HG02852 (cell line): ENCODE data around the gene FHIT.

ENCODE experiments used
- ATAC-seq: cut with Tn5 transposase; IDR thresholded peaks from one replicate; pipeline ENCODE4 v1.9.1; 2021; ENCODE audit warnings: mild to moderate bottlenecking, moderate library complexity; ENCODE audit not compliant: unreplicated experiment

The FHIT gene

DNA sequence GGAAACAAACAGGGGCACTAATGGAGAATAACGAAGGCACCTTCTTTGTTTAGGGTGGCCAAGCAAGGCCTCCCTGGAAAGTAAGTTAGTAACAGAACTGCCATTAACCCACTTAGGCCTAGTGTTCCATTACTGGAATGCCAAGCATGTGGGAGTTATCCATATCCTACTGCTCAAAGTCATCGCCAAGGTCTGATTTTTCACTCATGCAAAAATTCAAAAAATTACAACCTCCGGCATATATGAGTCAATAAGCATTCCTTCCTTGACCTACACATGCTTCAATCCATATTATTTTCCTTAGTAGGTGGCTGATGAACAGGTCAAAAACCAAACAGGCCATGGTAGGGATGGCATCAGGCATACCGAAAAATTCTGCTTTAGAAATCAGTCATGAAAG lies 1097.2 kb downstream of the FHIT start:
- ATAC-seq, result no peak

DNA sequence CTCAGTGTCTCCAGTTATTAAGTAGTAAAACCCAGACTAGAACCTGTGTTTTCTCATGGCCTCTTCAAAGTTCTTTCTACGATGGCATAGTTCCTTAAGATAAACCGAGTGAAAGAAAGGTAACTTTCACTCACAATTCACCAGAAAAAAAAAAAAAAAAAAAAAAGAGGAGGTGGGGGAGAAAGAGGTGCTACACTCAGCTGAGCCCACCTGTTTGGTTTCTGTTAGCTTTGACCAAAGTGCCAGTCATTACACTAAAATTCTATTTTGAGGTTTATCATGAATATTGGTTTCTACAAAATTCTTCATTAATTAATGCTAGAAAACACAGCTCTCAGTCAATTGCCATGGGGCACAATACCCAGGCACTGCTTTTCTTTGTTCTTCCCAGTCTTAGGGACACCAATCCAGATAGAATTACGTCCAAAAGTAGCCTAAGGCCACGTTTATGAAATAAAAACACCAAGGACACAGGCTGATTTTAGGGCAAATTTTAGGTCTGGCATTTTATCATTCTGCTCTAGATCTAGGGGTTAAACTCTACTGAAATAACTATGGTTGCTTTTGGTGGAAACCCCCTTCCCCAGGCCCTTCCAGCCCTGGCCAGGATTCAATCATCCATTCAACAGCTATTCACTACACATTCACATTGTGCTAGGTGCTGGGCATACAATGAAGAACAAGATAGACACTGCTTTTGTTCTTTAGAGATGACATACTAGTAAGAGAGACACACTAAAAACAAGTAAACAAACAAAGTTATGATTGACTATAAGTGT lies 1097.8 kb downstream of the FHIT start:
- ATAC-seq, result no peak

DNA sequence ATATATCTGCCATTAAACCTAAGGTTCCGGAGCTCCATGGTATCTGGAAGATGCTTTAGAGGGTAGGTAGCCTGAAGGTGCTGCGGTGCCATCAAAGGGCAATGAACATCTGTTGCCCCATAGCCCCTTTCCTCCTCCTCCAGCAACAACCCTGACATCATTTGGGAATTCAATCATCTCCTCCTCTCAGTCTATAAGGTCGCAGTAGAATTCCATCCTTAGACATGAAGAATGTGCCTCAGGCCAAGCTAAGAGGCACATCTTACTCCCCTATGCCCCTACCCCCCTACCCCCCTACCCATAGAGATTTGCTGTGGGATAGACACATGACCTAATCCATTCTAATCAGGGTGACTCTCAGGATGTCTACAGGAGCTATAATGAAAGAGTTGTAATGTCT lies 1101.8 kb downstream of the FHIT start:
- no peak for ATAC-seq

DNA sequence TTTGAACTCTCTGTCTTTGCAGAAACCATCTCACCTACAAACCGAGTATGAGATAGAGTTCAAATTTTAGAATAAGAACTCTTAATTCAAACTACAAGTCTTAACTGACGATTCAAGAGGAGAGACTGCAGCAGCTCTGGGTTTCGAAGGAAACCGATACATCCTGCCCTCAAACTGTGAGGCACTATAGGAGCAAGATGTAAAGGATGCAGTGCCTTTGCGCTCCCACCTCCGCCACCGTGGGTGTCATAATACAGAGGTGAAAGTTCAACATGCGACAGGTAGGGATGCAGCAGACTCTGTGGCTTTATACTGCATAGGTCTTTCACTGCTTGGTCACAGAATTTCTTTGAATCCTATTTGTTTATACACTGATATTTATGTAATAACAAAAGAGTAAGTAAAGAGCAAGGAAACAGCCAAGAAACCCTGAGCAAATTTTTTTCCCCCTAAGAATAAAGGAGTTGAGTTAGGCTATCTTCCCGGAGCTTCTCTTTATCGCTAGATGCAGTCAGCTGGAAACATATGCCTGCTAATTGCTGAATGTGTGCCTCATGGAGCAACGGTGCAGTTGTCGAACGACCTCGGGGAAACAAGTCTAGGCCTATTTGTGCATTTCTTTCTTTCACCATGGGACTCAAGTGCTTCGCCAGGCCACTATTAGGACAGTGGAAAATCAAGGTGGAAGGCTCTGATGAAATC lies 1103.9 kb downstream of the FHIT start:
- ATAC-seq, result no peak

DNA sequence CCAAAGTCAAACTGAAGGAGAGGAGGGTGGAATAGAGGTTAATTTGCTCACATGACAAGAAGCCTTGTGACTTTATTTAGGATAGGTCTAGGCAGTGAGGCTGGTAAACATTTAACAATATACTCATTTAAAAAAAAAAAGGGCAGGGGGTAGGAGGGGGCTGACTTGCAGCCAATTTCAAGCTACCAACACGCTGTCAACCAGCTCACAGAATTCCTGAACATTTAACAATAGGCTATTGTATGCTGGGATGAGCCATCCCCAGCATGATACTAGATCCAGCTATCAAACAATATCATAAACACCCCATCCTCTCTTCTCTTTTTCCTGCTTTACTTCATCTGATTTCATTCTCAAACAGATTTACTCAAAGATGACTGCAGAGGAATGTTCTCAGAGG lies 1105.1 kb downstream of the FHIT start:
- ATAC-seq, result no peak

DNA sequence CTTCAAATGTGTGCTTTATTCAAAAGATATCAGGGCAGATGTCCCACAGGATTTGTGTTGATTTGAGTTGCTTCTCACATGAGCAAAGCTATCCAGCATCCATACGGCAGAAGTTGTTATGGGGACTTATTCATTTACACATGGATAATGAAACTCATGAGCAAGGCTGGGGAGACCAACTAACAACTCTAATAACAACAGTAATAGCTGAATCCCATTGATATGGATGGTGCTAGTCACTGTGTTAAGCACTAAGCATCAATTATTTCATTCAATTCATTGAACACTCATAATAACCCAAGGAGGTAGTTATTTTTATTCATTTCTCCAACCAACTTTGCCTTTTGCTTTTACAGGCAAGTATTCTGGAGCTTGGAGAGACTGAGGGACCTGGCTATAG lies 1107.2 kb downstream of the FHIT start:
- ATAC-seq, result no peak

DNA sequence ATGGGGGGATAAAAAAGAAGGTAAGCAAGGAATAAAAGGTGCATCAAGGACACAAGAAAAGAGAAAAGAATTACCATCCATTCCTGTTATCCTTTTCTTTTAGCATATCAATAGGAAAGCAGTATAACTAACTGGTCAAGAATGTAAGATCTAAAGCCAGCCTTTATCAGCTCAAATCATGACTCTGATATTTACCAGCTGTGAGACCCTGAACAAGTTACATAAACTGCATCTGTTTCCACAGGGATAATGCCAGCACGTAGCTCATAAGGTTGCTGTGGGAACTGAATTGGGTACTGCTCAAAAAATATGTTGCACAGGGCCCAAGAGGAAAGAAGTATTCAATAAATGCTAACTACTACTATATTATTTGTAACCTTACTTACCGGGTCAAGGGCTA lies 1109.2 kb downstream of the FHIT start:
- no peak for ATAC-seq

DNA sequence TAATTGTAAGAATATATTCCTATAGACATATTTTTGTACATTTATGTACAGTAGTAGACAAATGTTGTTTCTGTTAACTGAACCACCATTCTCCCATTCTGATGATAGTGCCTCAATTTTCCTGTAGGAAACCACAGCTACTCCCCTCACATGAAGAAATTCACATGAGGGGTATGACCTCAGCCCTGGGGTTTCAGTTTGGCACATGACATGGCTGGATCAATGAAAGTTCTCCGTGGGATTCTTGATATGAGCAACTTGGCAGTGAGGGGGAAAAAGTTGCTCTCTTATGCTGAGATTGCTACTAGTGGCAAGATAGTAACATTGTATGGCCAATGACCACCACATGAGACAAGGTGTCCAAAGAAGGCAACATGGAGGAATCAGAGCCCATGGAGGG lies 1111.1 kb downstream of the FHIT start:
- no peak for ATAC-seq

DNA sequence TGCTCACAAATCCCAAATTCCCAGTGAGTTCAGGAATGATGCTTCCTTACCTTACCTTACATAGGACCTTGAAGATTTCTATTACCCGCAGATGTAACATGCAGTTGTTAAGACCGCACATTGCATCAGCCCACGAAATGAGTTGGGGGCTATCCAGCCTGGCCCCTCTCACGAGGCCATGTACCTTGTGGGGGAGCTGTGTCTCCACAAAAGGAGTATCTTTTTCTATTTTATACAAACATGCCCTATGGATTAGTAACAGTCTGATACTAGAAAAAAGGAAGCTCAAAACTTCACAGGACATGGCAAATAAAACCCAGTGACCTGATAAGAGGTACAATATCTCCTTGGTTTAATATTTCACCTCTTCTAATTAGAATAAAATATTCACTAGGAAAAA lies 1114.7 kb downstream of the FHIT start:
- ATAC-seq, result no peak

DNA sequence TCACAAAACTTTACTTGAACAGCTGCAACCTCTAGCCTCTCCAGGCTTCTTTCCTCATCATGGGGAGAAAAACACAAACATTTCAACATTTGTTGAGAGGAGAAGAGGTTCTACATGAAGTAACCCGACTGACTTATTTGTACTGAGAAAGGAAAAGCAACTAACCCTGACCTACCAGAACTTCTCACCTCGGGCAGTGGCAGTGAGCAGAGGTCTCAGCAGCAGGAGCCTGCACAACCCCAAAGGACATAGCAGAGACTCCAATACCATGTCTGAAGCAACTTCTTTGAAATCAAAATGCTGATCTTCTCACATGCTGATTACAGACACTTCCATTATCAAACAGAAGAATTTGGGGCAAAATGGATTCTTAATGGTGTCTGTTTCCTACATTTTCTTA lies 1115.8 kb downstream of the FHIT start:
- ATAC-seq, result no peak

DNA sequence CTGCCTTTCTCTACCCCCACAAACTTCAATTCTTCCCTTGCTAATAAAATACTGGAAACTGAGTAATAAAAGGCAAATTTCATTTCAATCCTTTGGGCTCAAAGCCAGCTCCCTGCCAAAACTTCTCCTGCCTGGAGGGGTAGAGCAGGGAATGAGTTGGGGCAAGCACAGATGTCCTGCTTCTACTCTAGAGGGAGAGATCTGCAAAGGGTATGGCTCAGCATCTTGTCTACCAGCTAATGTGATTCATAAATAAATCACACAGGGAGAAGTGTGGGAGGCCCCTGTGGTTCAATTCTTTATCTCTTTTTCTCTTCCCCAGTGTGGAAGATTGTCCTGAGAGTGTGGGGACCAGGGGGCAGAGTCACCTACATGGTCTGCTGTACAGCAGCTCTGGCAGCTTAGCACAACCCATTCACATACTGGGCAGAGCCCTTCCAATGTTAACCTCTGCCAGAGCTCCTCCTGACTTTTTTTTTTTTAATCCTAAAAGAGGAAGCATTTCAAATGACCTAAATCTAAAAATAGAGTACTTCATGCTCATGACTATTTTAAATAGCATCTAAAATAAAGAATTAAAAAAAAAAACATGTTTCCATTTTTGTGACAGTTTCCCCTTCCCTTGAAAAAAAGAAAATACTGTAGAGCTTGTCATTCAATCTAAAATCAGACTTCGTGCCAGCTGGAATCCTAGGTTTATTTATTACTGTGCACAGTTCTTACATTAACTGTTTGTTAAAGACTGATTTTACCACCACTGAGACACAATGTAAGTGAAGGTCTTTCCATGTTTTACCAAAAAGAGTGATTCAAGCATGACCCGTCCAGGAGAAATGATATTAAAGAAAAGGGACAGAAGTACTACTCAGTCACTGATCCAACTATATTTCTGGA lies 1117.7 kb downstream of the FHIT start:
- no peak for ATAC-seq

DNA sequence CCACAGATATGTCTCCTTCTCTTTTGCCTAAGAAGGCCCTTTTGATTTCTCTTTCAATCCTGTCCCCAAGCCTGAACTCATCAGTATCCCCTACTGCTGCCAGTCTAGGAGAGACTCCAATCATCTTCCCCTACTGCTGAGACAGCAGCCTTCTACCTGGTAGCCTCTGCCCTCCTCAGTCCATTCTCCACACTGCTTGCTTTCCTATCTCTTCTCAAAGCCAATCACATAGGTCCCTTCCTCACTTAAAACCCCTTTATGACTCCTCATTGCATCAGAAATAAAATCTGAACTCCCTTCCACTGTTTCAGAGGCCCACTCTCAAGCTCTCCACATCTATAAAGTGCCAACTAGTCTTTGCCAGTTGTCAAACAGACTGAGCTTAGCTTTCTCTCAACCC lies 1119.6 kb downstream of the FHIT start:
- no peak for ATAC-seq

DNA sequence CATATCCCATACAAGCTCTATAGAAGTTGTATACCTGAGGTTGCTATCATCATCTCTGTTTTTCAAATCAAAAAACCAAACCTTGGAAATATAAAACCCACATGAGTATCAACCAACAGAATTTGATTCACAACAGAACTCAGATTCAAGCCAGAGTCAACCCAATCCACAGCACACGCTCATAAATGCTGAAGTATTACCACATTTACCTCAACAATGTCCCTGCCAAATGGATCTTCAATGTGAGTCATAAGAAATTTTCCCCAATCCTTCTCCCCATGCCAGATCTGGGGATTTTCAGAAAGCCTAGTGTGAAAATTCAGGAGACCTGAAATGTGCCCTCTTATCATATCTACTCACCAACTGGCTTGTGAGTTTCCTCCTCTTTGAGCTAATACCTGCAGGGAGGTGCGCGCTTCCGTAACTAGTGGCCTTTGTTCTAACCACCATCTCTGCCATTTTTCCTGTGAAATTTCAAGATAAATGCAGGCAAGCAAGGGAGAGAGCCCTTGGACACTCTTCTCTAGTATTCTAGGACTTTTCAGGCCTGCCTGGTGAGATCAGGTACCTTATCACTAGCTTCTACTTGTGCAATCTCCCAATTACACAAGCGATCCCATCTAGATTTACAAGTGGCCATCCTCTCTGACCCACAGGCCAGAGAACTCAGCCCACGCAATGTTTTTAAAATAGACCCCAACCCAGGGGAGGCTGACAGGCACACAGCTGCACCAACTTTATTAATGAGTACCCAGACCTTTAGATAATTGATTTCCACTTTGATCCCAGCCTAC lies 1124.5 kb downstream of the FHIT start:
- ATAC-seq, result no peak

DNA sequence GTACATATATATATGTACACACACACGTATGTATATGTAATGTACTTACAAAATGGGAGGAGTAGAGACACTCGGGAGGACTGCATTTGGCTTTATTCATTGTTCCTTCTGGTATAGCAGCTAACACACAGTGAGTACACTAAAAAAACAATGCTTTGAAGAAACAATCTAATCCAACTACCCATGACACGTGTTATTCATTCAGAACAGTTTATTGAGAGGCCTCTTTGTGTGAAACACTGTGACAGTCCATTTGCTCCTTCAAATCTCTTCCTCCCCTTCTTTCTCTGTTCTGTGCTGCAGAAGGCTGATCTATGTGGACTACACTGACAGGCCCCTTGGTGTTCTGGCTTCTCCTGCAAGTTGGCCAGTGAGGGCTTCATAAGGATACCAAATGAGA lies 1125.6 kb downstream of the FHIT start:
- ATAC-seq, result no peak

DNA sequence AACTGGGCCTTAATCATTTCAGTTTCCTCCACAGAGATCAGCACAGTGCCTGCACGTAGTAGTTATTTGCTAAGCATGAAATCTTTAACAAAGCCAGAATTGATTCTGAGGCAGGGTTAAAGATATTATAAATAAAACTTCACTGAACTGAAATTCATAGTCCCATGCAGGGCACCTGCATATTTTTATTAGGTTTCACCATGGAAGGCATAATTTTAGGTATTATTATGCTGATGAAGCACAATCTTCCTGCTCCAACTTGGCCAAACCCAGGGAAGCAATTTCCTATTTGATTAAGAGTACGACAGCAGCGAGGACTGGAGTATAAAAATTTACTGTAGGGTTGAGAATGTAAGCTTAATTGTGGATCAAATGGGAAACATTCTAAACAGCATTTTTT lies 1131.0 kb downstream of the FHIT start:
- ATAC-seq, result no peak

DNA sequence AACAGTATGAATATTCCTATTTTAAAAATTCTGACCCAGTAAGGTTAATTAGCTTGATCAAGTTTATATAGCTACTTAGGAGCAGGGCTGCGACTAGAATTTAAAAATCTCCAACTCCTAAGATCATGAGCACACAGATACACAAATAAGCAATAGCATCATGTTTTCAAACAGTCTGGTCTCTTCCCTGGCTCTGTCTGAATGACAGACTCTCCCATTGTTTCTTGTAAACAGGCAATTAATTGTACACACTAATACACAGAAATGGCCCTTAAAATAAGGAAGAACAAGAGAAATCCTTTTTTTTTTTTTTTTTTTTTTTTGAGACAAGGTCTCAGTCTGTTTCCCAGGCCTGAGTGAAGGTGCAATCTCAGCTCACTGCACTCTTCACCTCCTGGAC lies 1137.1 kb downstream of the FHIT start:
- no peak for ATAC-seq

DNA sequence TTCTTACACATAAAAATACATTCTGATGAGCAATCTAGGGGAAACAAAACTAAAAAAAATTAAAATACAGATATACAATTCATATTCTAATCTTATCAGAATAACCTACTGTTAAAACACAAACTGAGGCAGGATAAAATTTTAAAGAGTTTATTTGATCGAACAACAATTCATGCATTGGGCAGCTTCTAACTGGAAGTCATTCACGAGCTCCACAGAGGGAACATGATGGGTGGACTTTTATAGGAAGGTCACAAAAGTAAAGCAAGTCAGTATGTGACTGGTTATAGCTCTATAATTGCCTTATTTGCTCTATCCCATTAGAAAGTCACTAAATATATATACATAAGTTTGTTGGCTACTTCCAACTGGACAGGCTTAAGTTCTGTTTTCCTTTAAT lies 1144.0 kb downstream of the FHIT start:
- ATAC-seq, result no peak

DNA sequence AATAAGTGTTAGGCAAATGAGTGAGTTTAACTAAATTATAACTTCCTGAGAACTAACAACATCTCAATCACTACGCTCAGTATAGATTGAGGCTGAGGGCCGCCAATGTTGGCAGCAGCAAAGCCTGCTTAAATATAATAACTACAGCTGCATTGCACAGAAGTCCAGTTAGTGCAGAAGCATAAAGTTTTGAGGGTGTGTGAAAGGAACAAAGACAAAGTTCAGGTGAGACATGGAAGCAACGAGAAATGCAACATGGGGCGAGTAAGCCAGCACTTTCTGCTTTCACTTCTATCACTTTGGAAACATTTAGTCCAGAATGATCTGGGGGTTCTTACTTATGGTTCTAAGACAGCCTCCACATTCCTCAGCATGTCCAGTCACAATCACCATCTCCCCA lies 1149.1 kb downstream of the FHIT start:
- ATAC-seq, result no peak

DNA sequence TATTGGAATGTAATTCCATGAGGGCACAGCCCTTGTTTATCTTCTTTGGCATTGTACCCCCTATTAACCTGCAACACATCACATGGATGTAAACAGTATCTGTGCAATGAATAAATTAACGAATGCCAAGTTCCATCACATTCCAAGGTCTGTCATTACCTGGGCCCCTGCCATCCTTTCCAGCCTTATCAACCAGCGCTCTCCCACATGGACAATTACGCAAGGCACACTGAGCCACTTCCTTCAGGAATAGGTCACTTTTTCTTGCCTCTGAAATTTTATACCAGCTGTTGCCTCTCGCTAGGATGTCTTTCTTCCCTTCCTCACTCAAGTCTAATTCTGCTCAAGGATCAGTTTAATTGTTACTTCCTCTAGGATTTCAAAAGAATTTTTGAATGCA lies 1149.6 kb downstream of the FHIT start:
- ATAC-seq, result no peak

DNA sequence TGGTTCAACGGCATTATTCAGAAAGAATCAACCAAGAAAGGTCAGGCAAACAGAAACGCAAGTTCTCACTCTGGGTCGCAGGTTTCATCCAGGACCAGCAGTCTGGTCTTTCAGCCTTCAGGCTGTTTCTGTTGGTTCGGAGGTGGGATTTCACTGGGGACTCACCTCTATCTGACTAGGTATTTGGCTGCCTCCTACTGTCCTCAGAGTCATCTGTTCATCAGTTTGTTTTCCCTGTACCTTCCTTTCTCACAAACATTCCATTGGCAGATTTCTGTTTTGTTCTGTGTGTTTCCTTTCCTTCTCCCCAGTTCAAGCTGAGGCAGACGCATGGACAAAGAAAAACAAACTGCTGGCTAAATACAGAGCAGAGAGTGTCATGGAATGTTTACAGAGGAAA lies 1154.8 kb downstream of the FHIT start:
- ATAC-seq, result no peak

DNA sequence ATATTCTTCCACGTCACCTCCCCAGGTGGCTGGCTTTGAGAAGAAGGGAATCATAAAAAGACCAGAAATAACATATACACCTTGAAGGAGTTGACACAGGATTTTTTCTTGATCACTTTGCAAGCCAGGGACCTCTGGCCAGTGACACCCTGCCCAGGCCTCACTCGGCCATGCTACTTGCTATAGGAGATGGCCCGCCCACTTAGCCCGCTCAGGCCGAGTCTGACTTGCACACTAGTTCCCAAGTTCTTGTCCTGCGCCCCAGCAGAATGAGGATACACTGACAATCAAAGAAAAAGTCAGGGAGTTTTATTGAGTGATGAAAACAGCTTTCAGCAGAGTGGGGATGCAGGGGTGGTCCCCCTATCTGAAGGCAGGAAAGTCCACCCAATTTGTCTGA lies 1155.3 kb downstream of the FHIT start:
- ATAC-seq, result no peak
